Inflammatory macrophage (primary cell): ENCODE data around the gene TSHZ2.
A peak's percentile ranks its signal among the peaks of the same experiment; 100 is the strongest.

Source experiments
- DNase-seq, 2 donors: peaks; one replicate each; pipeline ENCODE4 v3.0.0-alpha.2; 2020 to 2022

TSHZ2 gene

DNA sequence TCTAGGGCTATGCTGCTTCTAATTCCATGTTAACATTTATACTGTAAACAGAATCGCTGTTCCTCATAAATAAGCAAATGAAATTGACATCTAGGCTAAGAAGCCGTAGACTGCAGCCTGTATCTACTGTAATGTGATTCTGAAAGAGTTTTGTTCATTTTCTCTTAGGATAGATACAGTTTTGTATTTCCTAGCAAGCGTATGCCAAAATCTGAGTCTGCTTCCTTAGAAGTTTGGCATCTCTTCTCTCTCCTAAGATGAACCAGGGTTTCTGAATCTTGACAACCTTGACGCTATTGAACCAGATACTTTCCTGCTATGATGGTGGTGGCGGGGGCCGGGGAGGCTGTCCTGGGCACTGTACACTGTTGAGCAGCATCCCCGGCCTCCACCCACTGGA is 198.0 kb downstream of the TSHZ2 start:
- no peak for DNase-seq

DNA sequence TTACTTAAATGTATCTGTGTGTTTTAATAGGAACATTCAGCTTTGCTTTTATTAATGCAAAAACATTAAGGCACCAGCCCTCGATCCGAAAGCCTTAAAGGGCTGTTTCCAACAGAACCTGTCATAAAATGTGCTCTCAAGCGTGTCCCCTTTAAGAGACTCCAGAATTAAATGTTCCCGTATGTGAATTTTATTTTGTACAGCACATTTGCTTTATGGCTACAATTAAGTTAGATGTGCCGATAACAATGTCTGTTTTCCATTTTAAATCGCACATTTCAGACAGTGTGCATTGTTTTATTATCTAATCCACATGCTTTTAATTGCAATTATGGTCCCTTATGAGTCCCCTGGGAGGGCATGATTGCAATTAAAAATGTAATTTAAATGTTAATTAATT is 198.9 kb downstream of the TSHZ2 start:
- DNase-seq: no peak

DNA sequence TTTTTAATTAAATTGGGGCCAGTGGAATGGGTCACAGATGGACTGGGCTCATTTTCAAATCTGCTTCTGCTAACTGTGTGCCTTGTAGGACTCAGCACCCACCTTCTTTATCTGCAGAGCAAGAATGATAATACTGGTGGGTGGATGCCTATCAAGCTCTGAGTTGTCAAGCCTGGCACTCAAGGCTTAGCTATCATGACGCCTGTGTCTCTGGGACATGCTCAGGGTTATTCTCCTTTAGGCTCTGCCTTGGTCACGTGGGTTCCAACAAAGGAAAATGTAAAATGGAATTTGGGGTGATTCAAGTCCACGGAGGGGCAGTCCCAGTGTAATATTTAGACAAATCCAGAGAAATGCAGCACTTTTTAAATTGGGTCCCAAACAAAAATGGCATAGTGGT is 202.3 kb downstream of the TSHZ2 start:
- DNase-seq: no peak

DNA sequence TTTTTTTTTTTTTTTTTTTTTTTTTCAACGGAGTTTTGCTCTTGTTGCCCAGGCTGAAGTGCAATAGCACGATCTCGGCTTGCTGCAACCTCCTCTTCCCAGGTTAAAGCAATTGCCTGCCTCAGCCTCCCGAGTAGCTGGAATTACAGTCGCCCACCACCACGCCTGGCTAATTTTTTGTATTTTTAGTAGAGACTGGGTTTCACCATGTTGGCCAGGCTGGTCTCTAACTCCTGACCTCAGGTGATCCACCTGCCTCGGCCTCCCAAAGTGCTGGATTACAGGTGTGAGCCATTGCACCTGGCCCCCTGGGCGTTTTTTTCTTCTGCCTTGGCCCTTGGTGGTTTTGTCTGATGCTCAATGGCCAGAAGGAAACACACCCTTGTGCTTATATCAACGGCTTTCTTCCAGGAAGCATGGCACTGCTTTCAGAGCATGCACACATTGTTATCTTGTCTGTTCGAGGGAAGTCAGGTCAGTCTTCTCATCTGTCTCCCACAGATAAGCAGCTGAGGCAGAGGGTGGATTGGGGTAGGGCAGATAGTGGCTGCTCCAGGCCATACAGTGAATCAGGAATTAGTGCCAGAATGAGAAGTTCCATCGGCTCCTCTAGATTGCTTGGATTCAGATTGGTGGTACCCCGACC is 203.1 kb downstream of the TSHZ2 start:
- no peak for DNase-seq

DNA sequence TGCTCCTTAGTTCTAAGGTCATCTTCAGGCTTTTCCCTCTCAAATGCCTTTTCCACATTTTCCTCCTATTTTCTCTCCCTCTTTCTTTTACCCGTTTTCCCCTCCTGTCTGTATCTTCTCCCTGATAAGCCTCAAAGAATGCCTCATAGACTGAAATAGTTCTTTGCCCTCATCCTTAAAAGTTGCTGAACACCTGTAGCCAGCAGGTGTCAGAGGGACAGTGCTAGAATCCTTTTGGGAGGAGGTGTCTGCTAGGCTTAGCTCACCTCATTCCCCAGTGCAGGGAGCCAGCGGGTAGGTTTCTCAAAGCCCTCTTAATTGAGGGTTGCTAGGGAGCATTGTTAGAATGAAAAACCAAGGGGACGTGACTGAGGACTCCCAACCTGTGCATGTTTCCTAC is 204.0 kb downstream of the TSHZ2 start:
- no peak for DNase-seq

DNA sequence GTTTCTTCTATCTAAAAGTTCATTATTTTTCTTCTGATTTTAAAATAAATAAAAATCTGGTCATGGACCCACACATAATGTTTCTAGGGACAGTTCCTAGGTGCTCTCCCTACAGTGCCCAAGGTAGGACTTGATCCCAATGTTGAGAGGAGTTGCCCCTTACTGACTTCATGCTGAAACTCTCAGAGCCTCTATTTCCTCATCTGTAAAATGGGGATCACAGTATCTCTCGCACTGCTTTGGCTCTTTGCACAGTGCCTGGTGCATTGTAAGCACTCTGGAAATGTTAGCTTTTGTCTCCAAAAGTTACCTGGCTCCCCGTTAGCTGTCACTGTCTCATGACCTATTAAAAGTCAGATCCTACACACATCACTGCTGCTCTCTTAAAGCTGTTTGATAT is 205.5 kb downstream of the TSHZ2 start:
- DNase-seq: no peak

DNA sequence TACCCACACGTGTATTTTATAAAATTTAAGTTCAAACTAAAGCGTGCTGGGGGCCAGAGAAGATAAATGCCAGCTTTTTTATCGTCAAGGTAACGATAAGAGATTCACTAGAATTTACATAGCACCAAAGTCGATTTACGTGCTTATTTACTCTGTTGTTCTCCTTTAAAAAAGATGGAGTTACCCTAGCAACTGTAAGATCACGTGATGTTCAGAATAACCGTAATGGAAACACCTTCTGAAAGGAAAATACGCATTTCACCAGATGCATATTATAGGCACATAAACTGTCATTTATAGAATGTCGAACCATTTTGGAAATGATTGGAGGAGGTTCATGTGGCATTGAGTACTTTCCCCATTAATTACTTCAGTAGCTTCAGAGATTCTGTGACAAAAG is 207.6 kb downstream of the TSHZ2 start:
- DNase-seq: no peak

DNA sequence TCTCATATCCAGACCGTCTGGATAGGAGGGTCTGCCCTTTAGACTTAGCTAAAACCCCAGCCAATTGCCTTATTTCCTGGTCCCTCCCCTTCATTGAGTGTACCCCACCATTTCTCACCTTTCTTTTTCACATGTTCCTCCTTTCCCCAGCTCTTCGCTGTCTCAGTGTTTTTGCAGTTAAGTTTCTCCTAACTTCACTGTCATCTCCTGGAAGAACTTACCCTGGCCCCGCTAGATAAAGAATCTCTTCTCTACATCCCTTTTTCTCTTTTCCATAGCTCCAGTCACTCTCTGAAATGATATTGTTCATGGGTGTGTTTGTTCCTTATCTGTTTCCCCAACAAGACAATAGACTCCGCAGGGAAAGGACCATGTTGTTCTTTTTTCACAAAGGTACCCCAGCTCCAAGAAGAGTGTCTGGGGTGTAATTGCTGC is 208.8 kb downstream of the TSHZ2 start:
- no peak for DNase-seq

DNA sequence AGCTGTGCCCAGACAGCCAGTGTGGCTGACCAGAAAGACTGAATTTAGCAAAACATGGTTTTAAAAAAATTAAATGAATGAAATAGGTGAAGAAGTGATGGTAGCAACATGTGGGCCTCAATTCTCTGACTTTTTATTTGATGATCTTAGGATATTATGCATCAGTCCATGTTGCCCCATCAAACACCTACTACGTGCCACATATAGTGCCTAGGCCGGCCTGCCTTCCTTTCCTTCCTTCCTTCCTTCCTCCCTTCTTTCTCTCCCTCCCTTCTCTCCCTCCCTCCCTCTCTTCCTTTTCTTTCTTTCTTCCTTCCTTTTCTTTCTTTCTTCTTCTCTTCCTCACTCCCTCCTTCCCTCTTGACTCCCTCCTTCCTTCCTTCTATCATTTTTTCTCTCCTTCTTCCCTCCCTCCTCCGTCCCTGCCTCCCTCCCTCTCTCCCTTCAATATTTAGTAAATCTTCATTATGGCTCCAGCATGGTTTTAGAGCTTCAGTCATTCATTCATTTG is 209.8 kb downstream of the TSHZ2 start:
- DNase-seq: no peak

DNA sequence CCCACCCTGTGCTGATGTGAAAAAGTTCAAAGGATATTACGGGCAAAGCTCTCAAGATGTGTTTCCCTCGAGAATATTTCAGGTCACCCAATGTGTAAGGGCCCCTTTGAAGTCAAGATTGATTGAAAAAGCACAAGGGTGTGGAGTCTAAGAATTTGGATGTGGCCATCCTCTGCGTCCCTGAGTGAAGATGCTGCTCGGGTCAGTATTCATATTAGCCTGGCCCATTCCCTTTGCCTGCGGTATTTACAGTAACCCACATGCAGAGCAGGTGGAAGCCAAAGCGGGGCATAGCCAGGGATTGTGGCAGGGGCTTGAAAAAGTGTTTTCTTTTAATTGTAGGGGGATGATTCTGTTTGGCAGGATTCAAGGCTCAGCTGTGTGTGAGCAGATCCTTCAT is 211.0 kb downstream of the TSHZ2 start:
- DNase-seq: no peak

DNA sequence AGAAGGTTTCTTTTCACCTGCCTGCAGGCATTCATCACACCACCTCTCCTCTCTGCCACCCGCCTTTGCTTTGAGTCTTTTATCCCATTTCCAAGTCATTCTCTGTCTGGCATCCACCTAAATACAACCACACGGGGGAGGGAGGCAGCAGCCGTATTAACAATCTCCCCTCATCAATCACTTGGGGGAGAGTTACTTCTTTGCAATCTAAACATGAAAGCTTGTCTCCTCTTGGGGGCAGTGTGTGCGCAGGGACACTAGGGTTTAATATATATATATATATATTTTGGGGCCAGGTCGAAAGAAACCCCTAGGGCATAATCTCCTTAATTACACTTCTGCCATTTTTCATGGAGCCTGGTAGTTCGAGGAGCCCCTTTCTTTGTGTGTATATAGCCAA is 214.5 kb downstream of the TSHZ2 start:
- DNase-seq: no peak

DNA sequence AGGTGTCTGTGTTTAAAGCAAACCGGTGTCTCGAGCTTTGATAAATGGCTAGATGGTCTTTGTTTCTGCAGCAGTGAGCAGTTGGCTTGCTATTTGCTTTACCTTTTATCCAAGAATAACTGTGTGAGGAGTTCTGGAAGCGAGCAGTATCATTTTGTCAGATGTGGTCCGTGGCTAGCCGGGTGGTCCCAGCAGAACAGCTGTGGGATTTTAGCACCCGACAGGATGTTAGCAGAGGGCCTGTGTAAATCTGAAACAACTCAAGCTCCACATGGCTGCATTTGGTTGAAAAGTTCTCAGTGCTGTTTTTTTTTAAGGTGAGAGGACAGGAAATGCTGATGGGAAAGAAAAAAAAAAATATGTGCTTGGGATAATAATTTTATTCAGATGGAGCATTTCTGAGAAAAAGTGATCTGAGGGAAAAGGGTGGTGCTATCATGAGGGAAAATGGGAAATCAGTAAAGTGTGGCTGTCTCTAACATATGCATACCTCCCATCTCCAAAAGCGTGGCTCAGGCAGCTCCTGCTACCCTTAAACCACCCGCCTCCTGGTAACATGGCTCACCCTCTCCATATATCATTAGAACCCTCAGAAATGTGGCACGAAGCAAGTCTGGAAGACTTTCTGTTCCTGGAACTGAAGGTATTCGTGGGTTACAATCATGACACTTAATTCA is 215.4 kb downstream of the TSHZ2 start:
- no peak for DNase-seq

DNA sequence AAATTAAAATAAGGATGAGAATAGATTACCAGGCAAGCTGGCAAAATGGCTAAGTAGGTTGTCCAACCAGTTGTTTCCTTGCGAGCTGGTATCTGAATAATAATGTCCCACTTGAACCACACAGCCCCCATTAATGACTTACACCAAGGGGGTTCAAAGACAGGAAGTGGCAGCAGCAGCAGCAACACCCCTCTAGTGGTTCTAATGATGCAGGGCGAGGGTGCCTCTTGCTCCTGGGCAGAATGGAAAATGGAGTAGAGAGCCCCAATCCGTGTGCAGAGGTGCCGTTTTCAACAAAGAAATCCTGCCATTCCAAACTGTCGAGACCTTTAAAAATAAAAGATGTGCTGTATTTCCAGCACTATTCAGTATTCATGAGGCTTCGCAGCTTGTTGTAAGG is 218.1 kb downstream of the TSHZ2 start:
- DNase-seq: no peak

DNA sequence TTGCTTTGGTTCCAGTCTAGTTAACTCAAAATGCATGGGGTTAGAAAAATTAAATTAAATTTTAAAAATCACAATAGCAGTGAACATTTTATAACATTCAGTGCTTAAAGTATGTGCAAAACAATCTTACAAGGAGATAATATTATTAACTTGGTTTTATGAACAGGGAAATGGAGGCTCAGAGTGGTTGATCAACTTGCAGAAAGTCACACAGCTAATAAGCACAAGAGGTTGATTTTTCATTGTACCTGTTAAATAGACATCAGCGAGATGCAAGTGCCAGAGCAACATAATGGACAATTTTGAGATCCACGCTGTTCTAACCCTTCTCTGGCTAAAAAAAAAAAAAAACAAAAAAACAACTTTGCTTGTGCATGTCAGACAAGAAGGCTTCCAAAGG is 219.8 kb downstream of the TSHZ2 start:
- DNase-seq: no peak

DNA sequence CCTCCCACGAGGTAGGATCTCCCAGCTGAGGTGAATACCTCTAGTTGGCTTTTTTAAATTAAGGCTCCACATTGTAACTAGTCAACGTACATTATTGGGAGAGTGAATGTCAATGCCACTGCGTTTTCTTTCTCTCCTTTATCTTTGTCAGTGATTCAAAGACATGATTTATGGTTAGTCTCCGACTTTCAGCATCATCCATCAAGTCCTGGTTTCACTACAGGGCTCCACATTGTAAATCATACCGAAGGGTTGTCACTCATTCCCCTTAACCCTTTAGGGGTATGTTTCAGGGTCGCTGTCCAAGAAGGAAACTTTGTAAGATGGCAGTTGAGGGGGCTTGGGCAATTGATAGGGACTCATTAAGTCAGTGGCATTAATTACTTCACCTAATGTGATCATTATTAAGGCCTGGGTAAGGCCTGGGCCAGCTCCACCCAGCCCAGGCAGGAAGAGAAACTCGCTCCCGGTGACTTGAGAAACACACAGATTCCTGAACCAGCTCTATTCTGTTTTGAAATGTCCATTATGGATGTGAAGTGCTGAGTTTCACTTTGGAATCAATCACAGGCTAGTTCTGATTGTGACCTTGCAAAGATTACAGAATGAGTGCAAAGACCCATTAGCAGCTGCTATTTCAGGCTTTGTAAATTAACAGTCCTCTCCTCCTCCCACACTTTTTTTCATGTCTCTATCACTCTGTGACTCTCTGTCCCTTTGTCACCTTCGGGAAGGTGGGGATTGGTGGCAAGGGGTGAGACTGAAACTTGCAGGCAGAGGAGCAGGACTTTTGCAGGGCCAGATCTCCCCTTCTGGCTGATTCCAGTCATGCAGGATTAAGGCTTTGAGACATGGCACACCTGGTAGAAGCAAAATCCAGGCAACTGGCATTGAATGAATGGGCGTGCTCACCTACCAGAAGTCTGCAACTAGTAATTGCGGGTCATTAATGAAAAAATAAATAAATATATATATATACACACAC is 222.4 kb downstream of the TSHZ2 start:
- DNase-seq: no peak

DNA sequence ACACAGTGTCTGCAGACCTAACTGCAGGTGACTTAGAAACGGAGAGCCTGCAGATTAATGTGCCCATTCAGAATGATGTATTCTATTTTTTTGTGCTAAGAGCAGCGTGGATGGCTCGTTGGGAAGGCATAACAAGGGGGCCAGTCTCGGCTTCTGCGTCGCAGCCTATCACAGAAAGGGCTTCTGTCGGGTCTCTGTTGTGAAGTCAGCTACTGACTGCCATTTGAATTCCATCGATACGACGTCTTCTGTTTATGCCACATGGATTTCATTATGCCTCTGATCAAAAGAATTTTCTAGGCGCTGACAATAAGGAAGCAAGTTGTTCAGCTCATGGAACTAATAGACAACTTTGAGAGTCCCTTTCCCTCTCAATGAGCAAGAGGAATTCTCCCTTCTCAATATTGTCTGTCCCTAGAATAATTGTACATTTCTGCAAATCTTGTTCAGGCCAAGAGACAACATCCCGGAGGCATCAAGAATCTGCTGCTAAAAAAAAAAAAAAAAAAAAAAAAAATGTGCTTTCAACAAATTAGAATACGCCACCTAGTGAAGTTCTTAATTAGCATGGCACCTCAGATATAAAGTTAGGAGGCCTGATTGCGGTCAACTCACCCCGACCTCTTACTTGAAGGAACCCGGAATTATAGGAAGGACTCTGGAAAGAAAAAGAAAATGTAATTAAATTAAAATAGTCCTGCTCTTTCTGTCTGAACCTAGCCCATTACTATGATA is 223.9 kb downstream of the TSHZ2 start:
- DNase-seq: no peak

DNA sequence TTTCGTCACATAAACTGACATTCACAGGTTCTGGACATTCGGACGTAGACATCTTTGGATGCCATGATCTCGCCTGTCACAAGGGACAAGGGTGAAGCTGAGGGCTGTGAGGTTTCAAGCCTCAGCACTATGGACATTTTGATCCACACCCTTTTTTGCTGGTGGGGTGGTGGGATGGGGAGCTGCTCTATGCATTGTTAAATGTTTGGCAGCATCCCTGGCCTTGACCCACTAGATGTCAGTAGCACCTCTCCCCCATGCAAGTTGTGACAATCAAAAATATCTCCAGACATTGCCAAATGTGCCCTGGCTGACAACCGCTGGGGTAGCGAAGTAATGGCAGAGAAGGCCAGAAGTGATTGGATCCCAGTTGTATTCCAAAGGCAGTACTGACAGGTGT is 229.4 kb downstream of the TSHZ2 start:
- no peak for DNase-seq

DNA sequence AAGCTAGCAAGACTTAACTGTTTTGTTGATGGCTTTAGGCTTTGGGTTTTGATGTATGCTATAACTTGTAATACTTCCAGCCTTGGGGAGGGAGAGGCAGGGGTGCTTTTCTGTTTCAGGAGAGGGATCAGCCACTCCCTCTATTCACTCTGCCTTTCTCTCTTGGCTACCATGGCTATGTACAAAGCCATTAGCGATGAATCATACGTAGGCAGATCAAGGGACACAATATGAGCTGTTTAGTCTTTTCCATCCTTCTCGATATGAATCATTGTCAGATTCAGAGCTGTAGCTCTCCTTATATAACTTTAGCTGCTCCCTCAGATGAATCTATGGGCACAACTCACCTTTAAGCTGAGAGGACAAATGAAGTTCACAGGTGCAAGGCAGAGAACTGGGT is 230.6 kb downstream of the TSHZ2 start:
- no peak for DNase-seq

DNA sequence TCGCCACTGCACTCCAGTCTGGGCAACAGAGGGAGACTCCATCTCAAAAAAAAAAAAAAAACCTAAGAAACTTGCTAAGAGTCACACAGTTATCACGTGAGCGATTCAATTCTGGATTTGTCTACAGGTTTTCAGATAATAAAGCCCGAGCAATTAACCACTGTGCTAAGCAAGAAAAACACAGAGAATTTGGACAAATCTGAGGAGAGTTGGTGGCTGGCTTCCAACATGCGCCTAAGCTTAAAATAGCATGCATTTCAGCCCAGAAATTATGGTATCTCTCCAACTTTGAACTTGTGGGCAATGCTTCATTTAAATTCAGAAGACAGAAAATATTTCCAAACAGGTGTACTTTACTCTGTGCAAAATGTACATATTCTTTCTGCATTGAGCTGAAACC is 232.9 kb downstream of the TSHZ2 start:
- DNase-seq: no peak

DNA sequence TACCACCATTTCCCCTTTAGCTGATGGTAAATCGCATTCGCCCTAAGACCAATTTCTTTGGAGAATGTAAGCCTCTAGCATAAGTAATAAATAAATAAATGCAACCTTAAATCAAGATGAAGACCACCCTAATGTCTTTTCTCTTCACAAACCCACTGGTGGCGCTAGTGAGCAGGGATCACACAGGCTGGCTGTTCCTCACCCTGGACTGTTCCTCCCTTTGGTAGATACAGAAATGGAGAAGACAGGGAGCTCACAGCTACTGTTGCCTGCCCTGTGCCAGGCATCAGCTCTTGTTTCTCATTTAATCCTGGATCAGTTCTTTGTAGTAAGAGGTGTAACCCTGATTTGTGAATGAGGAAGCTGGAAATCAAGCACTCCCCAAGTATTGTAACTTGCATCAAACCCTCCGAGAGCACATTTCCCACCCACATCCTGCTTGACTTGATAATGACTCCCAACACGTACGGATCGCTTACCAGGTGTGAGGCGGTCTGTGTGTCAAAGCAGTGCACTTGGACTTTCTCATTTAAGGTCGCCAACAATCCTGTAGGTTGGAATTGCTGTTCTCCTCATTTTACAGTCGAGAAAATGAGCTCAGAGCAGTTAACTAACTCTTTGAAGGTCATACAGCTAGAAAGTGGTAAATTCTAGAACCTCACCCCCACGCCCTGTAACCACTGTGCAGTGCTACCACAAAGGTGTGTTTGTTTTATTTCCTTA is 236.1 kb downstream of the TSHZ2 start:
- DNase-seq: peak in 1 of 2 donors; percentile 2

DNA sequence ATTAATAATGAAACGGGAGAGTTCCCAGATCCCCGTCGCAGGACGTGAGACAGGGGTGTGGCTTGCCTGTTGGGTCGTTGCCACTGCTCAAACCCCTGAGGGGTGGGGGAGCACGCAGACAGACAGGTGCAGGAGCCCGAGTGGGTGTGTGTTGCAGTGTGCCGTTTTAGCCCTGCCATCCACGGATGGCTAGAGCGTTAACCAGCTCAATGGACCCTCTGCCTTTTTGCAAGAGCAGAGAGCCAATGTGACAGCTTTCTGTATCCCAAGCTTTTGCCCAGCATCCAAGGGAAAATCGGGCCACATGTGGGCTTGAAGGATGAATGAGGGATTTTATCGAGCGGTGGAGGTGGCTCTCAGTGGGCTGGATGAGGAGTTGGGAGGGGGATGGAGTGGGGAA is 237.9 kb downstream of the TSHZ2 start:
- DNase-seq: no peak

DNA sequence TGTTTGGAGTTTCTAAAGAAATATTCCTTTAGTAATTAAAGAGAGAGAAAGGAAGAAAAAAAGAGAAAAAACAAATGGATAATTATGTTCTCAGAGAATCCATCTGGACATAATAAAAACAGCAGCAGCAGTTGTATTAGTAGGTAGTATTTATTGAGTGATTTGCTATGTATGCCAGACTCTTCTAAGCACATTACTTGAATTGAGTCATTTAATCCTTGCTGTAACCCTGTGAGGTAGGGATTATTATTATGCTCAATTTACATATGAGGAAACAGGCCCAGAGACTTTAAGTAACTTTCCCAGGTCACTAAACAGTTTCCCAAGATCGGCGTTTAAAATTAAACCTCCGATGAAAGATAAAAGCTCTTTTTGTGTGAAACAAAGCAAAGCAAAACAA is 238.8 kb downstream of the TSHZ2 start:
- no peak for DNase-seq
